ENCODE data around the gene EFHD2.
"Not testable (repeated sequence)": the region's sequence is repeated elsewhere in the genome, so short reads cannot be mapped to it uniquely, and the experiment has no call there.

Gene EFHD2

DNA sequence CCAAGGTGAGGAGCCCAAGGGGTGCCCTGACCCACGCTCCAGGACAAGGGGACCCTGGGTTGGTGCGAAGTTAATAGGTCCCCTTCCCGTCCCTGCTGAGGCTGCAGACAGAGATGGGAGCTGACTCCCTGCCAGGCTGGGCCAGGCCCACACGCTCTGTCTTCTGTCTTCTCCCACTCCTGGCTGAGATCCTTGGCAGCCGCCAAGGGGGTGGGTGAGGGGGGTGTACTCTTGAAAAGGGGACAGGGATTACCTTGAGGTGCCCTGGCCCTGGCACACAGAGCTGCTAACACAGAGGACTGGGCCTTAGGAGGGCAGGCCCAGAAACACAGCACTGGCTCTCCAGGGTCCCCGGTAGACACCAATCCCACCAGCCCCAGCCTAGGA, 17.6 kb downstream of the EFHD2 start:
- no peaks in the 10 kb centered on the region for H3K27me3 ChIP-seq (ENCODE audit: insufficient read depth, poor library complexity, severe bottlenecking)
- H3K4me3 ChIP-seq (replicated peaks; ENCODE audit: insufficient read depth, low read length): no peak overlapping the region
- TF ChIP-seq REST (IDR thresholded peaks at IDR 0.05; ENCODE audit: insufficient replicate concordance, low read depth) (no peak), SPI1 (IDR thresholded peaks at IDR 0.05; ENCODE audit: borderline replicate concordance, low read depth) (no peak), GABPA (IDR thresholded peaks at IDR 0.05; ENCODE audit: low read depth) (no peak)

DNA sequence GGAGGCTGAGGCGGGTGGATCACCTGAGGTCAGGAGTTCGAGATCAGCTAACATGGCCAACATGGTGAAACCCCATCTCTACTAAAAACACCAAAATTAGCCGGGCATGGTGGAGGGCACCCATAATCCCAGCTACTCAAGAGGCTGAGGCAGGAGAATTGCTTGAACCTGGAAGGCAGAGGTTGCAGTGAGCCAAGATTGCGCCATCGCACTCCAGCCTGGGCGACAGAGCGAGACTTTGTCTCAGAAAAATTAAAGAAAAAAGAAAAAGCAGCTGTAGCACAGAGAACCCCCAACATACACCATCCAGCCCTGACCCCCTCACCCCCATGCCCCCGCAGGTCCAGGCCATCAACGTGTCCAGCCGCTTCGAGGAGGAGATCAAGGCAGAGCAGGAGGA, 18.6 kb downstream of the EFHD2 start:
- not testable (repeated sequence) for H3K4me3 ChIP-seq (replicated peaks; ENCODE audit: insufficient read depth, low read length); H3K27me3 ChIP-seq (ENCODE audit: insufficient read depth, poor library complexity, severe bottlenecking); H3K27ac ChIP-seq (replicated peaks); DNase-seq (ENCODE audit: low read depth in 1 of 2, low spot score in 1 of 2)

More for the DNA sequence above, 17.6 kb downstream of the EFHD2 start:
- no peak for DNase-seq (ENCODE audit: low read depth in 1 of 2, low spot score in 1 of 2)
- H3K27ac ChIP-seq (replicated peaks): no peak overlapping the region

- no peak overlapping the region for H3K27ac ChIP-seq (replicated peaks)
- no peak for DNase-seq (ENCODE audit: low read depth in 1 of 2, low spot score in 1 of 2)
- no peaks in the 10 kb centered on the region for H3K27me3 ChIP-seq (ENCODE audit: insufficient read depth, poor library complexity, severe bottlenecking)
- no peak overlapping the region for H3K4me3 ChIP-seq (replicated peaks; ENCODE audit: insufficient read depth, low read length)
- TF ChIP-seq POLR2AphosphoS5 (IDR thresholded peaks at IDR 0.05; ENCODE audit: low read depth) (no peak), SPI1 (IDR thresholded peaks at IDR 0.05; ENCODE audit: borderline replicate concordance, low read depth) (no peak), REST (IDR thresholded peaks at IDR 0.05; ENCODE audit: insufficient replicate concordance, low read depth) (no peak), GABPA (IDR thresholded peaks at IDR 0.05; ENCODE audit: low read depth) (no peak)
- TF ChIP-seq, protein P1, sequence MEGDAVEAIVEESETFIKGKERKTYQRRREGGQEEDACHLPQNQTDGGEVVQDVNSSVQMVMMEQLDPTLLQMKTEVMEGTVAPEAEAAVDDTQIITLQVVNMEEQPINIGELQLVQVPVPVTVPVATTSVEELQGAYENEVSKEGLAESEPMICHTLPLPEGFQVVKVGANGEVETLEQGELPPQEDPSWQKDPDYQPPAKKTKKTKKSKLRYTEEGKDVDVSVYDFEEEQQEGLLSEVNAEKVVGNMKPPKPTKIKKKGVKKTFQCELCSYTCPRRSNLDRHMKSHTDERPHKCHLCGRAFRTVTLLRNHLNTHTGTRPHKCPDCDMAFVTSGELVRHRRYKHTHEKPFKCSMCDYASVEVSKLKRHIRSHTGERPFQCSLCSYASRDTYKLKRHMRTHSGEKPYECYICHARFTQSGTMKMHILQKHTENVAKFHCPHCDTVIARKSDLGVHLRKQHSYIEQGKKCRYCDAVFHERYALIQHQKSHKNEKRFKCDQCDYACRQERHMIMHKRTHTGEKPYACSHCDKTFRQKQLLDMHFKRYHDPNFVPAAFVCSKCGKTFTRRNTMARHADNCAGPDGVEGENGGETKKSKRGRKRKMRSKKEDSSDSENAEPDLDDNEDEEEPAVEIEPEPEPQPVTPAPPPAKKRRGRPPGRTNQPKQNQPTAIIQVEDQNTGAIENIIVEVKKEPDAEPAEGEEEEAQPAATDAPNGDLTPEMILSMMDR (IDR thresholded peaks at IDR 0.05; ENCODE audit: insufficient read depth, low read length): no peak
Observed at GRCh38 chr1:15428815-15429435, 19.2 kb downstream of the EFHD2 start.

DNA sequence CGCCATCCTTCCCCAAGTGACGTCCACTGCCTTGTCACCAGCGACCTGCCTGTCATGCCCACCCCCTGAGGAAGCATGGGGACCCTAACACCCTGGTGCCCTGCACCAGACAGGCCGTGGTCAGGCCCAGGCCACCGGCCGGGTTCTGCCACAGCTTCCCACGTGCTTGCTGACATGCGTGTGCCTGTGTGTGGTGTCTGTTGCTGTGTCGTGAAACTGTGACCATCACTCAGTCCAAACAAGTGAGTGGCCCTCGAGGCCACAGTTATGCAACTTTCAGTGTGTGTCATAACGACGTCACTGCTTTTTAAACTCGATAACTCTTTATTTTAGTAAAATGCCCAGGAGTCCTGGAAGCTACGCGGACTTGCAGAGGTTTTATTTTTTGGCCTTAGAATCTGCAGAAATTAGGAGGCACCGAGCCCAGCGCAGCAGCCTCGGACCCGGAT, 20.0 kb downstream of the EFHD2 start:
- peak; percentile 43; the same call in 1 of the 2 replicates for TF ChIP-seq POLR2AphosphoS5 (IDR thresholded peaks at IDR 0.05; ENCODE audit: low read depth)
- TF ChIP-seq, protein P1 (IDR thresholded peaks at IDR 0.05; ENCODE audit: insufficient read depth, low read length): no peak
- no peak for TF ChIP-seq GABPA (IDR thresholded peaks at IDR 0.05; ENCODE audit: low read depth)
- no peak for DNase-seq (ENCODE audit: low read depth in 1 of 2, low spot score in 1 of 2)
- no peak overlapping the region for H3K27ac ChIP-seq (replicated peaks)

More for the DNA sequence above, 20.0 kb downstream of the EFHD2 start:
- Histone ChIP-seq H3K4me3 (replicated peaks; ENCODE audit: insufficient read depth, low read length) (no peak overlapping the region), H3K27me3 (ENCODE audit: insufficient read depth, poor library complexity, severe bottlenecking) (no peaks in the 10 kb centered on the region)

Measured in HL-60 (cell line).